K562 (cell line): ENCODE data around the gene IRX1. TPM values are rescaled to one million over a fixed set of nuclear protein-coding genes. Genes with fewer than 3 reads are reported as not detected.

Experiments
- ATAC-seq: fragments of 200-7000 bp; cut with Tn5 transposase; 3 replicates; pipeline ENCODE4 v1.9.1; 2020; ENCODE audit warnings: moderate library complexity
- BruUV-seq: library from RNA; stranded (reverse); fragments of 400-500 nt; replicated peaks from 2 replicates; lab custom pipeline; 2021; lab: Mats Ljungman, UMichigan
- CTCF ChIA-PET: fragments of 300-600 bp; formaldehyde crosslinking; extraction: SDS; loops from one replicate; lab custom pipeline; 2021; ENCODE audit warnings: low intra/inter-chr PET ratio; lab: Yijun Ruan, JAX
- POLR2A ChIA-PET: fragments of 300-600, 350-650 bp; sonication (Branson Sonifier 250); formaldehyde crosslinking; extraction: SDS; loops from one replicate; lab custom pipeline; 2021; ENCODE audit warnings: antibody characterized with exemption, inconsistent platforms; lab: Yijun Ruan, JAX
- DNase-seq, 4 experiments: peaks; one replicate each; pipeline versions ENCODE4 v3.0.0 to v3.0.0-alpha.2; 2011 to 2018; ENCODE audit warnings: low spot score in 3 of 4, mixed read lengths in 3 of 4; ENCODE audit errors: extremely low read depth in 1 of 4
- FAIRE-seq: peaks from 2 replicates; lab custom pipeline; 2011; peaks lifted over from hg19 to GRCh38; lab: Jason Lieb, UNC
- H2AFZ ChIP-seq: 2 replicates; pipeline ENCODE4 v1.6.0; 2011; ENCODE audit warnings: low read depth, low read length, control low read depth, inconsistent platforms
- H3K27ac ChIP-seq: fragments of 200-600 bp; 3 replicates; pipeline ENCODE4 v1.8.0; 2011; ENCODE audit warnings: low read depth, mild to moderate bottlenecking, control low read depth, inconsistent platforms, low read length, moderate library complexity, mixed read lengths; ENCODE audit errors: extremely low read depth
- H3K27me3 ChIP-seq, 2 experiments: fragments of 300-600 bp in 1 of 2; 2 replicates in 1 of 2; 3 replicates in 1 of 2; pipeline versions ENCODE4 v1.6.0 to v1.8.0; 2011; ENCODE audit warnings: inconsistent platforms in 2 of 2, low read length in 2 of 2, mild to moderate bottlenecking in 1 of 2, mixed read lengths in 1 of 2, moderate library complexity in 1 of 2; ENCODE audit not compliant: control insufficient read depth in 2 of 2, insufficient read depth in 2 of 2
- H3K36me3 ChIP-seq: fragments of 300-600 bp; 3 replicates; pipeline ENCODE4 v1.8.0; 2011; ENCODE audit warnings: mild to moderate bottlenecking, low read length, inconsistent platforms; ENCODE audit not compliant: control insufficient read depth, insufficient read depth
- H3K4me1 ChIP-seq, 2 experiments: fragments of 200-600 bp in 1 of 2; replicated peaks in 1 of 2; 2 replicates in 1 of 2; 3 replicates in 1 of 2; pipeline versions ENCODE4 v1.5.1 to v1.8.0; 2011; ENCODE audit warnings: inconsistent platforms in 2 of 2, low read length in 2 of 2, mild to moderate bottlenecking in 1 of 2, mixed read lengths in 1 of 2, moderate library complexity in 1 of 2; ENCODE audit not compliant: control insufficient read depth in 2 of 2, insufficient read depth in 2 of 2
- H3K4me2 ChIP-seq: 2 replicates; pipeline ENCODE4 v1.6.1; 2011; ENCODE audit warnings: low read length, control low read depth, inconsistent platforms, mixed read lengths; ENCODE audit not compliant: insufficient read depth
- H3K4me3 ChIP-seq: fragments of 200-600 bp; sonication (generic), shearing (Covaris generic); 2 replicates; pipeline ENCODE4 v1.5.1; 2016; ENCODE audit warnings: control low read depth, inconsistent platforms
- H3K79me2 ChIP-seq: fragments of 200-600 bp; 3 replicates; pipeline ENCODE4 v1.8.0; 2011; ENCODE audit warnings: low read length, inconsistent platforms; ENCODE audit not compliant: control insufficient read depth, insufficient read depth
- H3K9ac ChIP-seq, 2 experiments: 2 replicates each; pipeline versions ENCODE4 v1.6.0 to v1.6.1; 2011; ENCODE audit warnings: low read depth in 2 of 2, low read length in 2 of 2, control low read depth in 1 of 2, inconsistent platforms in 1 of 2, mild to moderate bottlenecking in 1 of 2, mixed read lengths in 1 of 2; ENCODE audit not compliant: insufficient read depth in 1 of 2
- H3K9me1 ChIP-seq: one replicate; pipeline ENCODE4 v1.6.0; 2011; ENCODE audit warnings: inconsistent platforms, mild to moderate bottlenecking, low read length, moderate library complexity; ENCODE audit not compliant: control insufficient read depth, insufficient read depth
- H3K9me3 ChIP-seq: replicated peaks from 2 replicates; pipeline ENCODE4 v1.5.1; 2011; ENCODE audit warnings: low read depth, low read length, inconsistent platforms; ENCODE audit not compliant: control insufficient read depth, insufficient read depth
- H4K20me1 ChIP-seq: replicated peaks from 2 replicates; pipeline ENCODE4 v1.6.1; 2011; ENCODE audit warnings: low read length, inconsistent platforms, mixed read lengths; ENCODE audit not compliant: control insufficient read depth, insufficient read depth
- CHD2 ChIP-seq: IDR thresholded peaks from 2 replicates; pipeline ENCODE4 v1.6.1; 2011; ENCODE audit warnings: low read depth, low read length
- DEAF1 ChIP-seq: fragments of 450-650 bp; formaldehyde crosslinking; IDR thresholded peaks from 2 replicates; pipeline ENCODE4 v1.4.0; 2020; ENCODE audit warnings: mild to moderate bottlenecking, moderate library complexity
- ETS1 ChIP-seq: conservative IDR thresholded peaks from 2 replicates; pipeline ENCODE4 v1.6.1; 2011; ENCODE audit warnings: low read depth, mild to moderate bottlenecking, low read length; ENCODE audit not compliant: control insufficient read depth
- GABPB1 ChIP-seq: sonication (generic); formaldehyde crosslinking; IDR thresholded peaks from 2 replicates; pipeline ENCODE4 v1.8.0; 2022; ENCODE audit warnings: mild to moderate bottlenecking, missing genetic modification reagents
- HNRNPL ChIP-seq: fragments of 200-400 bp; formaldehyde crosslinking; IDR thresholded peaks from 2 replicates; pipeline ENCODE4 v1.6.1; 2017; ENCODE audit warnings: low read depth, mild to moderate bottlenecking, low read length
- JUNB ChIP-seq: fragments of 450-650 bp; formaldehyde crosslinking; conservative IDR thresholded peaks from 2 replicates; pipeline ENCODE4 v1.4.0; 2020; ENCODE audit warnings: mild to moderate bottlenecking
- PHTF2 ChIP-seq: fragments of 250-450 bp; sonication (Bioruptor Pico); IDR thresholded peaks from 2 replicates; pipeline ENCODE4 v1.5.0; 2021; ENCODE audit warnings: mild to moderate bottlenecking
- TRIM28 ChIP-seq: fragments of 450-650 bp; IDR thresholded peaks from 2 replicates; pipeline ENCODE4 v1.6.1; 2017
- ZHX1 ChIP-seq: fragments of 150-350 bp; conservative IDR thresholded peaks from 2 replicates; pipeline ENCODE4 v1.6.1; 2014; ENCODE audit warnings: low read length
- ZNF395 ChIP-seq: fragments of 200-800 bp; sonication (Bioruptor generic); IDR thresholded peaks from 2 replicates; pipeline ENCODE4 v1.6.1; 2017; ENCODE audit warnings: missing genetic modification characterization, missing compliant biosample characterization
- ZNF561 ChIP-seq: fragments of 450-650 bp; formaldehyde crosslinking; conservative IDR thresholded peaks from 2 replicates; pipeline ENCODE4 v1.4.0; 2020; ENCODE audit warnings: mild to moderate bottlenecking, moderate library complexity
- ZNF592 ChIP-seq: fragments of 450-650 bp; IDR thresholded peaks from 2 replicates; pipeline ENCODE4 v1.6.1; 2017; ENCODE audit warnings: antibody characterized with exemption, mild to moderate bottlenecking
- WGBS: fragments of 100-300 bp; shearing (Covaris generic); methylation state at CpG from one replicate; pipeline ENCODE4 v1.1.6; 2016; ENCODE audit warnings: low coverage, mixed read lengths; ENCODE audit not compliant: insufficient coverage; ENCODE audit errors: missing lambda C conversion rate; 5-methylcytosine and 5-hydroxymethylcytosine counted together
- in situ Hi-C: fragments of 300-500 bp; cut with MboI; formaldehyde crosslinking; loops from 4 replicates; pipeline ENCODE4 v1.15.0; 2018; ENCODE audit warnings: inconsistent platforms, mixed read lengths
- intact Hi-C: fragments of 100-400 bp; cut with micrococcal nuclease; formaldehyde crosslinking; loops from 2 replicates; pipeline ENCODE4 v1.14.2; 2022
- polyA plus RNA-seq, 8 experiments: library from polyadenylated mRNA; depleted of rRNA in 4 of 8; stranded (reverse) in 5 of 8; unstranded in 3 of 8; fragments of >200 nt; fragmentation: Nextera tagmentation in 2 of 8; fragmentation: Illumina TruSeq in 1 of 8; extraction: Ambion mirVana in 2 of 8; extraction: Trizol in 1 of 8; gene quantifications; 2 replicates each; pipeline versions ENCODE4 v1.2.1 to v1.2.3, GENCODE V29; 2011 to 2014; ENCODE audit warnings: inconsistent platforms in 1 of 8, missing spikeins in 1 of 8
- total RNA-seq, 7 experiments: library from RNA; depleted of rRNA in 6 of 7; stranded (reverse); fragments of >200 nt in 6 of 7; fragmentation: Illumina TruSeq in 2 of 7; extraction: Trizol in 2 of 7; gene quantifications; 2 replicates each; pipeline versions ENCODE4 v1.2.1 to v1.2.3, GENCODE V29; 2011 to 2021; ENCODE audit warnings: low replicate concordance in 1 of 7

IRX1 gene
- total and polyA plus RNA-seq, 9 of the 15 experiments (the other 6 are each of a cell fraction or from before 2014, with no cell fraction given): not detected

DNA sequence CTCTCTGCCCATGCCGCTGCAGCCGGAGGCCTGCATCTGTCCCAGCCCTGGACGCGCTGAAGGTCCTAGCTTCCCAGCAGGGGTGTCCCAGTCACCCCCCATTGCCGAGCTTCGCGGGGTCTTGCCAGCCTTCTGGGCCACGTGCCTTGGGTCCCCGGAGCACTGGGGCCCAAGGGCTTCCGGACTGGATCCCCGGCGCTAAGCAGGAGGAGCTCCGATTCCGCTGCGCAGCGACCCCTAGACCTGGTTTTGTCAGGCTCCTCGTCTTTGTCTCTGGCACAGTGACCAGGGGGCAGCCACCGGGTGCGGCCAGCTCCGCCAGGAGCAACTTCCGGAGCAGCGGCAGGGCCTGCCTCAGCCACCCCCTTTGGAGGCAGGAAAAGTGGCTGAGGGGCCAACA is 3.3 kb upstream of the IRX1 start:
- Histone ChIP-seq H3K9ac (no peak overlapping the region), H3K9me3 (no peaks in the 10 kb centered on the region), H3K4me2 (no peak overlapping the region), H3K4me3 (no peak overlapping the region), H3K27me3 (peaks cover 17 to 52% of the 10 kb centered on the region in 2 experiments; a peak in 3 of 5 replicates), H3K36me3 (no peaks in the 10 kb centered on the region), H3K4me1 (peaks cover 0 to 7% of the 10 kb centered on the region in 2 experiments; a peak in 1 of 5 replicates), H2AFZ (no peak overlapping the region), H3K79me2 (no peaks in the 10 kb centered on the region), H4K20me1 (no peaks in the 10 kb centered on the region), H3K27ac (no peak overlapping the region), H3K9me1 (no peaks in the 10 kb centered on the region)
- FAIRE-seq: no peak
- no peak for ATAC-seq
- CTCF ChIA-PET: no interaction called here
- DNase-seq: no peak
- BruUV-seq: no TSS peak
- POLR2A ChIA-PET: no interaction called here
- intact Hi-C loops: no loop called here
- in situ Hi-C loops: no loop called here
- WGBS: 1% methylated on average over 15 of the region's 22 CpGs
- TF ChIP-seq ZHX1: no peak
- TF ChIP-seq ETS1: no peak
- no peak for TF ChIP-seq DEAF1 (CRISPR knock-in tag)
- no peak for TF ChIP-seq ZNF395 (CRISPR knock-in tag)
- TF ChIP-seq ZNF561 (CRISPR knock-in tag): no peak
- TF ChIP-seq PHTF2 (CRISPR knock-in tag): no peak
- TF ChIP-seq TRIM28: no peak
- no peak for TF ChIP-seq HNRNPL
- no peak for TF ChIP-seq JUNB (CRISPR knock-in tag)
- no peak for TF ChIP-seq CHD2
- TF ChIP-seq ZNF592: no peak
- no peak for TF ChIP-seq GABPB1 (CRISPR knock-in tag)
